ENCODE results near the gene IMMP2L. TPM values are rescaled to one million over a fixed set of nuclear protein-coding genes. Genes with fewer than 3 reads are reported as not detected.
A peak's percentile ranks its signal among the peaks of the same experiment; 100 is the strongest.
"Not testable (repeated sequence)": the region's sequence is repeated elsewhere in the genome, so short reads cannot be mapped to it uniquely, and the experiment has no call there.

Gene IMMP2L
- total and polyA plus RNA-seq, 2 of the 8 experiments (the other 6 are each of a cell fraction or from before 2014, with no cell fraction given) = 2.3 to 10.1 TPM

DNA sequence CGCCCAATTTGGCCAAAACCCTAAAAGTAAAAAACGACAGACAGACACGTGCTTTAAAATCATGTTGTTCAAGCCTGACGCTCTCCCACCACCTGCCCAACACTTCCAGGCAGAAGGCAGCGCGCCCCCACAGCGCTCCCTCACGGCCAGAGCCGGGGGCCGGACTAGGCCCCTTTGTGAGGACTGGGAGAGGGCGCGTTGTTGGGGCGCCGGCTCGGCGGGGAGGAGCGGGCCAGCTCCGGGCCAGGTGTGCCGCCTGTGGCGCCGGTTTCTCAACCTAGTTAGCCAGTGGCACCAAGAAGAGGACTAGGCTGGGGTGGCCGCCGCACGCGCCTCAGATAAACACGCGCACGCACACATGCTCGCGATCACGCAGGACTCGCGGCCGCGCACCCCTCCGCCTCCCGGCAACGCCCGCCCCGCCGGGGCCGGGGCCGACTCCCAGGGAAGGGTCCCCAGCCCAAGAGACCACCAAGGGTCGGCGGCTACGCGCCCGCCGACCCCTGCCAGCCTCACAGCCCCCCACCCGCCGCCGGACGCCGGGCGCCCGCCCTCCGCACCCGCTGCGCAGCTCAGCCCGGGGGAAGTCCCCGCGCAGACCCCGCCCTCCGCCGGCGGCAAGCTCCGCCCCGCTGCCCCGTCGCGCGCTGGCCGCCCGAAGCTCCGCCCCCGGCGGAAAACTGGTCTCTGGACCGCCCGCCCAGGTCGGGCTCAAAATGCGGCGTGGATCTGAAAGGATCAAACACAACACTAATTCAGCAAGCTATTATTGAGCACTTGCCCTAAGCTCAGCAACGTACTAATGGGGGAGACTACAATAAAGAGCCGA is at the start of gene IMMP2L (continued):
- TF ChIP-seq, protein P1, sequence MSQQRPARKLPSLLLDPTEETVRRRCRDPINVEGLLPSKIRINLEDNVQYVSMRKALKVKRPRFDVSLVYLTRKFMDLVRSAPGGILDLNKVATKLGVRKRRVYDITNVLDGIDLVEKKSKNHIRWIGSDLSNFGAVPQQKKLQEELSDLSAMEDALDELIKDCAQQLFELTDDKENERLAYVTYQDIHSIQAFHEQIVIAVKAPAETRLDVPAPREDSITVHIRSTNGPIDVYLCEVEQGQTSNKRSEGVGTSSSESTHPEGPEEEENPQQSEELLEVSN (IDR thresholded peaks at IDR 0.05) = peak; percentile 96
- TF ChIP-seq NANOG (IDR thresholded peaks at IDR 0.05; ENCODE audit: insufficient read depth, low read depth, low read length, poor library complexity, severe bottlenecking) = peak; percentile 41
- TF ChIP-seq PHF8 (conservative IDR thresholded peaks at IDR 0.05; ENCODE audit: low read depth, low read length) = peak; percentile 96

DNA sequence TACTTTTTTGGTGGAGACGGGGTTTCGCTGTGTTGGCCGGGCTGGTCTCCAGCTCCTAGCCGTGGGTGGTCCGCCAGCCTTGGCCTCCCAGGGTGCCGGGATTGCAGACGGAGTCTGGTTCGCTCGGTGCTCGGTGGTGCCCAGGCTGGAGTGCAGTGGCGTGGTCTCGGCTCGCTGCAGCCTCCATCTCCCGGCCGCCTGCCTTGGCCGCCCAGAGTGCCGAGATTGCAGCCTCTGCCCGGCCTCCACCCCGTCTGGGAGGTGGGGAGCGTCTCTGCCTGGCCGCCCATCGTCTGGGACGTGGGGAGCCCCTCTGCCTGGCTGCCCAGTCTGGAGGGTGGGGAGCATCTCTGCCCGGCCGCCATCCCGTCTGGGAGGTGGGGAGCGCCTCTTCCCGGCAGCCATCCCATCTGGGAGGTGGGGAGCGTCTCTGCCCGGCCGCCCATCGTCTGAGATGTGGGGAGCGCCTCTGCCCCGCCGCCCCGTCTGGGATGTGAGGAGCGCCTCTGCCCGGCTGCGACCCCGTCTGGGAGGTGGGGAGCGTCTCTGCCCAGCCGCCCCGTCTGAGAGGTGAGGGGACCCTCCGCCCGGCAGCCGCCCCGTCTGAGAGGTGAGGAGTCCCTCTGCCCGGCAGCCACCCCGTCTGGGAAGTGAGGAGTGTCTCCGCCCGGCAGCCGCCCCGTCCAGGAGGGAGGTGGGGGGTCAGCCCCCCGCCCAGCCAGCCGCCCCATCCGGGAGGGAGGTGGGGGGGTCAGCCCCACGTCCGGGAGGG is 47.4 kb upstream of the IMMP2L start:
- H3K14ac ChIP-seq (ENCODE audit: insufficient read length); H3K79me2 ChIP-seq (ENCODE audit: control insufficient read depth in 1 of 2, insufficient read depth in 2 of 2, low read length in 2 of 2); H3K56ac ChIP-seq (replicated peaks; ENCODE audit: insufficient read length, low read depth, low read length); H4K91ac ChIP-seq (replicated peaks; ENCODE audit: insufficient read length, low read length); H4K20me1 ChIP-seq (replicated peaks in 1 of 2; ENCODE audit: control insufficient read depth in 1 of 2, insufficient read depth in 2 of 2, low read length in 2 of 2); H2BK20ac ChIP-seq (ENCODE audit: low read length); POLR2A ChIA-PET (ENCODE audit: partially characterized antibody); H3K27me3 ChIP-seq (replicated peaks in 1 of 4; ENCODE audit: control insufficient read depth in 3 of 4, extremely low read depth in 1 of 4, insufficient read depth in 3 of 4, low read length in 3 of 4); H3K27ac ChIP-seq (ENCODE audit: low read depth, low read length); H3K36me3 ChIP-seq (ENCODE audit: control insufficient read depth in 2 of 4, insufficient read depth in 4 of 4, low read length in 3 of 4); H3K9me3 ChIP-seq (ENCODE audit: insufficient read depth in 2 of 2, low read depth in 1 of 2, low read length in 1 of 2); H4K5ac ChIP-seq (ENCODE audit: insufficient read length, low read depth, low read length); FAIRE-seq; H2BK120ac ChIP-seq (replicated peaks; ENCODE audit: low read depth, low read length); H2BK5ac ChIP-seq (ENCODE audit: low read depth, low read length); H3K79me1 ChIP-seq (ENCODE audit: low read depth, low read length); H2AFZ ChIP-seq (ENCODE audit: low read length); H2BK12ac ChIP-seq (ENCODE audit: low read depth, low read length); H3K4me1 ChIP-seq (replicated peaks in 1 of 4; ENCODE audit: control insufficient read depth in 3 of 4, insufficient read depth in 4 of 4, low read length in 3 of 4); H2BK15ac ChIP-seq (ENCODE audit: low read length); DNase-seq (ENCODE audit: low read depth in 1 of 2, low spot score in 2 of 2); H3K9ac ChIP-seq (replicated peaks in 1 of 4; ENCODE audit: extremely low read depth in 1 of 4, low read depth in 3 of 4, low read length in 3 of 4); H3K23ac ChIP-seq (ENCODE audit: insufficient read length); H3K4ac ChIP-seq (replicated peaks; ENCODE audit: insufficient read length, low read depth, low read length); H4K8ac ChIP-seq (ENCODE audit: extremely low read depth, insufficient read depth, low read length); H3K23me2 ChIP-seq (ENCODE audit: low read depth, low read length); H3K18ac ChIP-seq (ENCODE audit: extremely low read depth, low read length); H3K4me3 ChIP-seq (ENCODE audit: extremely low read depth in 1 of 4, insufficient read depth in 2 of 4, low read depth in 3 of 4, low read length in 4 of 4); H3K4me2 ChIP-seq (ENCODE audit: insufficient read depth in 1 of 2, low read depth in 2 of 2, low read length in 2 of 2); CTCF ChIA-PET (ENCODE audit: partially characterized antibody); H2AK5ac ChIP-seq (ENCODE audit: low read depth, low read length): not testable (repeated sequence)
- 85% methylated on average over 10 of the region's 58 CpGs; no CpG with 5 or more reads in 1 of the 2 experiments for WGBS, 2 experiments (ENCODE audit: extremely low coverage in 1 of 2, insufficient coverage in 1 of 2, insufficient read length in 1 of 2, insufficient replicate concordance in 2 of 2, low coverage in 1 of 2, low lambda C conversion rate in 2 of 2, missing lambda C conversion rate in 1 of 2)

All from H1 (cell line).